Neural cell (in vitro differentiated cells): ENCODE measurements around the gene DHDH. TPM values are rescaled to one million over a fixed set of nuclear protein-coding genes. Genes with fewer than 3 reads are reported as not detected.

Source experiments
- H2AFZ ChIP-seq: fragments of 200-600, 300-800 bp; sonication (generic), shearing (Covaris generic); 2 replicates; pipeline ENCODE4 v1.6.0; 2014; ENCODE audit warnings: low read depth, mild to moderate bottlenecking, antibody characterized with exemption, low read length, moderate library complexity
- H3F3A ChIP-seq: fragments of 200-600 bp; shearing (Covaris generic); 2 replicates; pipeline ENCODE4 v1.6.1; 2016; ENCODE audit warnings: mild to moderate bottlenecking, moderate library complexity, mixed read lengths, antibody characterized with exemption, low read length; ENCODE audit not compliant: insufficient read depth, poor library complexity, severe bottlenecking
- H3K27ac ChIP-seq: fragments of 200-600, 300-800 bp; sonication (generic), shearing (Covaris generic); 2 replicates; pipeline ENCODE4 v1.5.1; 2014; ENCODE audit warnings: mild to moderate bottlenecking, low read length, moderate library complexity
- H3K27me3 ChIP-seq: fragments of 300-800, 200-600 bp; sonication (generic), shearing (Covaris generic); 2 replicates; pipeline ENCODE4 v1.6.0; 2014; ENCODE audit warnings: mild to moderate bottlenecking, low read depth, low read length, moderate library complexity; ENCODE audit not compliant: insufficient read depth
- H3K36me3 ChIP-seq: fragments of 300-800, 200-600 bp; sonication (generic), shearing (Covaris generic); 2 replicates; pipeline ENCODE4 v1.5.1; 2014; ENCODE audit warnings: mild to moderate bottlenecking, antibody characterized with exemption, low read length, moderate library complexity; ENCODE audit not compliant: insufficient read depth
- H3K4me2 ChIP-seq: fragments of 300-800, 200-600 bp; sonication (generic), shearing (Covaris generic); 2 replicates; pipeline ENCODE4 v1.6.0; 2014; ENCODE audit warnings: mild to moderate bottlenecking, low read length
- H3K4me3 ChIP-seq: fragments of 300-800, 200-600 bp; sonication (generic), shearing (Covaris generic); 2 replicates; pipeline ENCODE4 v1.5.1; 2014; ENCODE audit warnings: mild to moderate bottlenecking, low read length, moderate library complexity
- H3K79me2 ChIP-seq: fragments of 200-600 bp; shearing (Covaris generic); replicated peaks from 2 replicates; pipeline ENCODE4 v1.6.0; 2014; ENCODE audit warnings: mild to moderate bottlenecking, low read length, moderate library complexity; ENCODE audit not compliant: insufficient read depth
- H3K9ac ChIP-seq: fragments of 300-800, 200-600 bp; sonication (generic), shearing (Covaris generic); 2 replicates; pipeline ENCODE4 v1.6.1; 2016; ENCODE audit warnings: mild to moderate bottlenecking, low read length, mixed read lengths
- H3K9me2 ChIP-seq: fragments of 200-600 bp; shearing (Covaris generic); 2 replicates; pipeline ENCODE4 v1.6.1; 2016; ENCODE audit warnings: mild to moderate bottlenecking, low read length, mixed read lengths; ENCODE audit not compliant: insufficient read depth
- H3K9me3 ChIP-seq: fragments of 200-600, 300-800 bp; sonication (generic), shearing (Covaris generic); 2 replicates; pipeline ENCODE4 v1.6.1; 2016; ENCODE audit warnings: mild to moderate bottlenecking, mixed run types, low read length, moderate library complexity, mixed read lengths
- H4K20me1 ChIP-seq: fragments of 200-600 bp; shearing (Covaris generic); 2 replicates; pipeline ENCODE4 v1.6.1; 2016; ENCODE audit warnings: mild to moderate bottlenecking, mixed run types; ENCODE audit not compliant: insufficient read depth
- EP300 ChIP-seq: fragments of 450-650 bp; conservative IDR thresholded peaks from 2 replicates; pipeline ENCODE4 v1.6.1; 2014; ENCODE audit warnings: antibody characterized with exemption, mild to moderate bottlenecking, moderate library complexity; ENCODE audit not compliant: poor library complexity, severe bottlenecking
- EZH2 ChIP-seq: fragments of 200-600, 300-800 bp; shearing (Covaris generic), sonication (generic); IDR thresholded peaks from 2 replicates; pipeline ENCODE4 v1.6.1; 2014; ENCODE audit warnings: antibody characterized with exemption, low read length, borderline replicate concordance, mild to moderate bottlenecking; ENCODE audit not compliant: insufficient read depth, poor library complexity, severe bottlenecking
- MXI1 ChIP-seq: fragments of 450-650 bp; conservative IDR thresholded peaks from 2 replicates; pipeline ENCODE4 v1.6.1; 2014; ENCODE audit warnings: antibody characterized with exemption, mild to moderate bottlenecking; ENCODE audit not compliant: poor library complexity, severe bottlenecking
- POLR2AphosphoS5 ChIP-seq: IDR thresholded peaks from 2 replicates; pipeline ENCODE4 v1.6.1; 2012
- RAD21 ChIP-seq: fragments of 450-650 bp; conservative IDR thresholded peaks from 2 replicates; pipeline ENCODE4 v1.6.1; 2014; ENCODE audit warnings: antibody characterized with exemption, mild to moderate bottlenecking, moderate library complexity
- SMC3 ChIP-seq: fragments of 450-650 bp; conservative IDR thresholded peaks from 2 replicates; pipeline ENCODE4 v1.6.1; 2014; ENCODE audit warnings: antibody characterized with exemption, mild to moderate bottlenecking, moderate library complexity; ENCODE audit not compliant: poor library complexity
- TAF1 ChIP-seq: IDR thresholded peaks from 2 replicates; pipeline ENCODE4 v1.6.1; 2012; ENCODE audit warnings: low read depth
- polyA minus RNA-seq: library from RNA; depleted of rRNA, polyadenylated mRNA; stranded (reverse); fragments of >200 nt; gene quantifications from 2 replicates; pipeline ENCODE4 v1.2.3, GENCODE V29; 2014
- polyA plus RNA-seq: library from polyadenylated mRNA; depleted of rRNA; stranded (reverse); fragments of >200 nt; gene quantifications from 2 replicates; pipeline ENCODE4 v1.2.3, GENCODE V29; 2014
- TF ChIP-seq, protein P1 (sequence below): IDR thresholded peaks from 2 replicates; pipeline ENCODE4 v1.6.1; 2012; ENCODE audit warnings: borderline replicate concordance
- TF ChIP-seq, protein P2 (sequence below): fragments of 450-650 bp; IDR thresholded peaks from 2 replicates; pipeline ENCODE4 v1.5.1; 2014; ENCODE audit warnings: antibody characterized with exemption, mild to moderate bottlenecking, moderate library complexity; ENCODE audit not compliant: poor library complexity, severe bottlenecking

DHDH gene
- polyA plus RNA-seq (1.4 and 4.8 TPM in 2 replicates), polyA minus RNA-seq (0.81 TPM in 1 of 2 replicates, not detected in the other)

GRCh38 chr19:48933382-48933932 is at the start of gene DHDH:
Gene DHDH (plus strand): TSS chr19:48933699. CDS start chr19:48933722, 23 bp downstream.
- H3K36me3 ChIP-seq = no peaks in the 10 kb centered on the region
- TF ChIP-seq RAD21 = peak; percentile 22
- TF ChIP-seq TAF1 = peak; percentile 55
- TF ChIP-seq EZH2 = no peak
- peak; percentile 62 for TF ChIP-seq MXI1
- TF ChIP-seq POLR2AphosphoS5 = peak; percentile 62
- TF ChIP-seq, protein P1, sequence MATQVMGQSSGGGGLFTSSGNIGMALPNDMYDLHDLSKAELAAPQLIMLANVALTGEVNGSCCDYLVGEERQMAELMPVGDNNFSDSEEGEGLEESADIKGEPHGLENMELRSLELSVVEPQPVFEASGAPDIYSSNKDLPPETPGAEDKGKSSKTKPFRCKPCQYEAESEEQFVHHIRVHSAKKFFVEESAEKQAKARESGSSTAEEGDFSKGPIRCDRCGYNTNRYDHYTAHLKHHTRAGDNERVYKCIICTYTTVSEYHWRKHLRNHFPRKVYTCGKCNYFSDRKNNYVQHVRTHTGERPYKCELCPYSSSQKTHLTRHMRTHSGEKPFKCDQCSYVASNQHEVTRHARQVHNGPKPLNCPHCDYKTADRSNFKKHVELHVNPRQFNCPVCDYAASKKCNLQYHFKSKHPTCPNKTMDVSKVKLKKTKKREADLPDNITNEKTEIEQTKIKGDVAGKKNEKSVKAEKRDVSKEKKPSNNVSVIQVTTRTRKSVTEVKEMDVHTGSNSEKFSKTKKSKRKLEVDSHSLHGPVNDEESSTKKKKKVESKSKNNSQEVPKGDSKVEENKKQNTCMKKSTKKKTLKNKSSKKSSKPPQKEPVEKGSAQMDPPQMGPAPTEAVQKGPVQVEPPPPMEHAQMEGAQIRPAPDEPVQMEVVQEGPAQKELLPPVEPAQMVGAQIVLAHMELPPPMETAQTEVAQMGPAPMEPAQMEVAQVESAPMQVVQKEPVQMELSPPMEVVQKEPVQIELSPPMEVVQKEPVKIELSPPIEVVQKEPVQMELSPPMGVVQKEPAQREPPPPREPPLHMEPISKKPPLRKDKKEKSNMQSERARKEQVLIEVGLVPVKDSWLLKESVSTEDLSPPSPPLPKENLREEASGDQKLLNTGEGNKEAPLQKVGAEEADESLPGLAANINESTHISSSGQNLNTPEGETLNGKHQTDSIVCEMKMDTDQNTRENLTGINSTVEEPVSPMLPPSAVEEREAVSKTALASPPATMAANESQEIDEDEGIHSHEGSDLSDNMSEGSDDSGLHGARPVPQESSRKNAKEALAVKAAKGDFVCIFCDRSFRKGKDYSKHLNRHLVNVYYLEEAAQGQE = peak; percentile 28
- peak; percentile 24 for TF ChIP-seq SMC3
- TF ChIP-seq EP300 = no peak
- TF ChIP-seq, protein P2, sequence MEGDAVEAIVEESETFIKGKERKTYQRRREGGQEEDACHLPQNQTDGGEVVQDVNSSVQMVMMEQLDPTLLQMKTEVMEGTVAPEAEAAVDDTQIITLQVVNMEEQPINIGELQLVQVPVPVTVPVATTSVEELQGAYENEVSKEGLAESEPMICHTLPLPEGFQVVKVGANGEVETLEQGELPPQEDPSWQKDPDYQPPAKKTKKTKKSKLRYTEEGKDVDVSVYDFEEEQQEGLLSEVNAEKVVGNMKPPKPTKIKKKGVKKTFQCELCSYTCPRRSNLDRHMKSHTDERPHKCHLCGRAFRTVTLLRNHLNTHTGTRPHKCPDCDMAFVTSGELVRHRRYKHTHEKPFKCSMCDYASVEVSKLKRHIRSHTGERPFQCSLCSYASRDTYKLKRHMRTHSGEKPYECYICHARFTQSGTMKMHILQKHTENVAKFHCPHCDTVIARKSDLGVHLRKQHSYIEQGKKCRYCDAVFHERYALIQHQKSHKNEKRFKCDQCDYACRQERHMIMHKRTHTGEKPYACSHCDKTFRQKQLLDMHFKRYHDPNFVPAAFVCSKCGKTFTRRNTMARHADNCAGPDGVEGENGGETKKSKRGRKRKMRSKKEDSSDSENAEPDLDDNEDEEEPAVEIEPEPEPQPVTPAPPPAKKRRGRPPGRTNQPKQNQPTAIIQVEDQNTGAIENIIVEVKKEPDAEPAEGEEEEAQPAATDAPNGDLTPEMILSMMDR = peak; percentile 28
- H3K9me2 ChIP-seq = no peaks in the 10 kb centered on the region
- H3K9me3 ChIP-seq = no peaks in the 10 kb centered on the region
- peaks cover 10% of the 10 kb centered on the region for H3K27me3 ChIP-seq
- peak within 1 kb of the TSS; percentile 71 for H3K4me2 ChIP-seq
- H3K79me2 ChIP-seq = no peaks in the 10 kb centered on the region
- H4K20me1 ChIP-seq = no peaks in the 10 kb centered on the region
- H2AFZ ChIP-seq = peak within 1 kb of the TSS; percentile 47
- peak within 1 kb of the TSS; percentile 16 for H3K27ac ChIP-seq
- peak within 1 kb of the TSS; percentile 61 for H3K9ac ChIP-seq
- H3K4me3 ChIP-seq = peak within 1 kb of the TSS; percentile 73
- no peaks in the 10 kb centered on the region for H3F3A ChIP-seq

DNA sequence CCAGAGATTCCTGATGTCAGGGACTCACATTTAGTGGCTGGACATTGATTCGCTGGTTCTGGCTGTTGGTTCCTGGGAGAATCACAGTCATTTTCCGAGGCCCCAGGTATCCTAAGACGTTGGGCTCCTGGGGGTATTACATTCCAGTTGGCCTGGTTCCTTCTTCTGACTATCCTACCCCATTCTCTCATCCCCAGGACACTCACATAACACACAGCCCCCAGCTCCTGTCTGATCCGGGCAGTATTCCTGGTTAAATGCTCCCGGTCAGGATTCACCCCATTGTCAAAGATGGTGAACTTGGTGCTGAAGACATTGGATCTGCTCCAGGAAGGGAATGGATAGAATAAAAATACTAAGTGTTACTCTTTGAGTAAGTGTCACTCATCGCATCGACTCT is 49.8 kb upstream of the DHDH start:
- no peaks in the 10 kb centered on the region for H3K9me3 ChIP-seq
- H3K4me3 ChIP-seq = no peak overlapping the region
- no peak overlapping the region for H2AFZ ChIP-seq
- H4K20me1 ChIP-seq = no peaks in the 10 kb centered on the region
- no peak overlapping the region for H3K27ac ChIP-seq
- no peaks in the 10 kb centered on the region for H3F3A ChIP-seq
- H3K36me3 ChIP-seq = no peaks in the 10 kb centered on the region
- H3K9me2 ChIP-seq = no peaks in the 10 kb centered on the region
- TF ChIP-seq SMC3 (no peak), RAD21 (no peak), TAF1 (no peak), POLR2AphosphoS5 (no peak)
- TF ChIP-seq, protein P2 = no peak
- H3K9ac ChIP-seq = no peak overlapping the region
- H3K27me3 ChIP-seq = no peaks in the 10 kb centered on the region
- no peaks in the 10 kb centered on the region for H3K79me2 ChIP-seq
- no peak overlapping the region for H3K4me2 ChIP-seq
